NCI-H510A treated with DMSO at 0.1 percent for 48 hours (cell line): ENCODE measurements around the gene EIF2AK2.
A peak's percentile ranks its signal among the peaks of the same experiment; 100 is the strongest.

Source experiments
- DNase-seq: peaks from one replicate; lab custom pipeline; 2025; lab: John Stamatoyannopoulos, UW

Gene EIF2AK2

GRCh38 chr2:37100054-37100453 lies 56.7 kb downstream of the EIF2AK2 start:
- DNase-seq = no peak

DNA sequence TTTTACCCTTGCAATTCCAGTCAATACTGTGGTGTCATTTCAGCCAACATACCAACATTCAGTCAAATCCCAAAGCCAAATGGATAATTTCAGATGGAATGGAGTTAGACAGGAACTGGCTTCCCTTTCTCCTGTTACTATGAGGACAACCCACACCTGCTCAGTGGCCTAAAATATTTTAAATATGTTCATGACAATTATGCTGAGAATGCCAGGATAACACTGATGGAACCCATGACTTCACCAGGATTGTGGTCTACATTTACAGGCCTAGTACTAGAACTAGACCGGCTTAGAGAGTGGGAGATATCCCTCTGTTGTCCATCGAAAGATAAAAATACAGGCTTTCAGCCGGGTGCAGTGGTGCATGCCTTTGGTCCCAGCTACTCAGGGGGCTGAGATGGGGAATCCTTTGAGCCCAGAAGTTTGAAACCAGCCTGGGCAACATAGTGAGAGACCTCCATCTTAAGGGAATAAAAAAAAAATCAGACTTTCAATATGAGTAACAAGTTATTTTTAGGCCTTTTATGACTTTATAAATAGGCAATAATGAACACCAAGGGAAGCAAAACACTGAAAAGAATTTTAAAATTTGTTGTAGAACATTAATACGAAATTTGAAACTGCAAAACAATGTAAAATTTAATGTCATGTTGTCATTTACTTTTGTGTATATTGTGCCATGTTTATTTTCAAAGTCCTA lies 58.2 kb downstream of the EIF2AK2 start:
- no peak for DNase-seq

- no peak for DNase-seq
Measured at GRCh38 chr2:37096568-37096967, 60.2 kb downstream of the EIF2AK2 start.

GRCh38 chr2:37091873-37092272 lies 64.9 kb downstream of the EIF2AK2 start:
- DNase-seq = no peak

DNA sequence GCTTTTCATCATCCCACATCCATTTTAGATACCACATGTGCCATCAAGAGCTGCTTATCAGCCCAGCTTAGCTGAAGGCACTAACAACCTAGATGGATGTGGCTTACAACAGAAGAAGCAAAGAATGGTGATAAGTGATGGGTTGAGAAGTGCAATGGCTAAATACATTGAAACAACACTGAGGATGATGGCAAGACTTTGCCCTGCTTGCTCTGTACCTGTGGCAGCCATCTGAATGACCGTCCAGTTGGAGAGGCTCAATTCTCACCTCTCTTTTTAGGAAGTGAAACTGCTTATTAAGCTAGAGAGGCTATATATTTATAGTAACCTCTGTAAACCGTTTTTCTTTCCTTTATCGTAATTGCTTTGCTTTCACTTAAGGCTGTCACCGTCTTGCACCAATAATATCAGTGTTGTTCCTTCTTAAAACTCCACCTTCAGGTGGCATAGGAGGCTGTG lies 66.7 kb downstream of the EIF2AK2 start:
- no peak for DNase-seq

GRCh38 chr2:37085731-37086147 lies 71.0 kb downstream of the EIF2AK2 start:
- DNase-seq = no peak

DNA sequence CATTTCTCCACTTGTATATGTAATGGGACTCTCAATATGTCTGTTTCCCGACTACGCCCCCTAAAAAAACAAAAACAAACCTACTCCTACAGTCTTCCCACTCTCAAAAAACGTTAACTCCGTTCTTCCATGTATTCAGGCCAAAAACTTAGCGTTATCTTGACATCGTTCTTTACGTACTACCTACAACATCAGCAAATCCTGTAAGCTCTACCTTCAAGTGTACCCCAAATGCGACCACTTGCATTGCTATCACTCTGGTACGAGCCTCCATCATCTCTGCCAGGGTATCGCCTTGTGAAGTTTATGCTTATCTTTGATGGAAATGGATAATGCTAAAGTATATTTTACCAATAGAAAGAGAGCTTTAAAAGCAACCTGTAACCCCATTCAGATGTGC lies 72.0 kb downstream of the EIF2AK2 start:
- no peak for DNase-seq

DNA sequence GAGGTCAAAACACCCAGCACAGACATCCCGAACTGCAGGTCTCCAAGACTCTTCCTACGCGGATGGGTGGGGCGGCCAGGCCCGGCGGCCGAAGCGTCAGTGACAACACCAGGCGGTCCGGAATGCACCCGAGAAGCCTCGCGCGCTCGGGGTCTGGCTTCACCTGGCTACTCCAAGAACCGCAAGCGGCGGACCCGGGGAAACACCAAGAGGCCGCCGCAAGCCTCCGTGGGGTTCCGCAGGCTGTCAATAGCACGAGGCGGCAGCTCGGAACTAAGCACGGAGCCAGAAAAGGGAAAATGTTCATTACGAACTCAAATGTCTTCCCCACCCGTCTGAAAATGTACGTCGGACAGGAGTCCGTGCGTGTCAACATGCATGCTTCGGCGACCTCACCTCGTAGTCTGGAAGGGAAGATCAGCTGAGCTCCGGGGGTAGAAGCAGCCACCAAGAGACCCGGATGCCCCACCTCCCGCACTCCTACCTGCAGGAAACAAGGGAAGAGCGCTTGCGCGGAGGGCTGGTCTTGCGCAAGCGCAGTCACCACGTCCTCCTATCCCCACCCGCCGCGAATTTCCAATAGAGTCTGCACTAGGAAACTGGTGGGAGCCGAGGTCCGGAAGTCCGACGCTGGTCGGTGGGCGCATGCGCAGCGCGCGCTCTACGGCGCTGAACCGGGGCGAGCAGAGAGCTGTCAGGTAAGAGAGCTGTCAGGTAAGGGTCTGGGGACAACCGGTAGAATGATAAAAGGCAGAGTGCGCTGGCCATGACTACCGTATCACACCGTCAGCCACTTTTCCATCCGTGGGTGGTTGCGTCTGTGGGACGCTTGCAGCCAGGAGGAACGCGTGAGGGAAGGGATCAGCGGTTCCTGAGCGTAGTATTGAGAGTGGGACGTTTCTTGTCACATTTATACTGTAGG lies 72.6 kb downstream of the EIF2AK2 start, which contains the start of the genes GPATCH11 and HEATR5B:
Gene GPATCH11, plus strand, starts transcription at position 646 of the 922 bp plus-strand sequence. CDS start 3,864 bp downstream, outside the sequence.
Gene HEATR5B, minus strand, starts transcription at position 500 of the 922 bp plus-strand sequence. CDS start 958 bp downstream, outside the sequence.
- DNase-seq = peak; percentile 97

DNA sequence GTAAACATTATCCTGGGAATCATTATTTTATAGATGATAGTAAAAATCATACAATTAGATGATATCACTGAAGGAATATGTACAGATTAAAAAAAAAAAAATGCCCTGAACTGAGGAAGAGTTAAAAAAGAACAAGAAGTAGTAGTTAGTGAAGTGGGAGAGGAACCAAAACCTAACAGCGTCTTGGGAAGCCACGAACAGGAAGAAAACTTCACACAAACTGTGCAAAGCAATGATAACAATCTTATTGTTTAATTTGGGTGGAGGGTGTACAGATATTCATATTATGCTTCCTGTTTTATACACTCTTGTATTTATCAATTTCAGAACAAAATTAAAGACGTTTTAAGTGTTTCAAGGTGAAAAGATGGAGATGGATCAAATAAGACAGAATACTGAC lies 76.1 kb downstream of the EIF2AK2 start:
- no peak for DNase-seq

GRCh38 chr2:37080266-37080665 lies 76.5 kb downstream of the EIF2AK2 start:
- no peak for DNase-seq

DNA sequence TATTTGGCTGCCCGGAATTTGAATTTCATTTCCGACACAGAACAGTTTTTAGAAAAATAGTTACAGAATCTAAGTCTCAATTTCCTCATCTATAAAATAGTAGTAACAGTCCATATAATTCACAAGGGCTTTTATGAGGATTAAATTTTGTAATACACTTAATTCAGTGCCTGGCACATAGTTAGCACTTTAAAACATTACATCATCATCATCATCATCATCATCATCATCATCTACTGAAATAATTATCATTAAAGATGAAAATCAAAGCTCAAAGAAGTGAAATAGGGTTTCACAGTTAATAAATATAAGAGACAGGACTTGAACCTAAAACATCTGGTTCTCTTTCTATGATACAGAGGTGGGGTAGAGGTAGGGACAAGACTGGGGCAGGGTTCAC lies 85.8 kb downstream of the EIF2AK2 start:
- no peak for DNase-seq

- no peak for DNase-seq
Measured at GRCh38 chr2:37068686-37069085, 88.1 kb downstream of the EIF2AK2 start.

- no peak for DNase-seq
Measured at GRCh38 chr2:37061776-37062175, 95.0 kb downstream of the EIF2AK2 start.

DNA sequence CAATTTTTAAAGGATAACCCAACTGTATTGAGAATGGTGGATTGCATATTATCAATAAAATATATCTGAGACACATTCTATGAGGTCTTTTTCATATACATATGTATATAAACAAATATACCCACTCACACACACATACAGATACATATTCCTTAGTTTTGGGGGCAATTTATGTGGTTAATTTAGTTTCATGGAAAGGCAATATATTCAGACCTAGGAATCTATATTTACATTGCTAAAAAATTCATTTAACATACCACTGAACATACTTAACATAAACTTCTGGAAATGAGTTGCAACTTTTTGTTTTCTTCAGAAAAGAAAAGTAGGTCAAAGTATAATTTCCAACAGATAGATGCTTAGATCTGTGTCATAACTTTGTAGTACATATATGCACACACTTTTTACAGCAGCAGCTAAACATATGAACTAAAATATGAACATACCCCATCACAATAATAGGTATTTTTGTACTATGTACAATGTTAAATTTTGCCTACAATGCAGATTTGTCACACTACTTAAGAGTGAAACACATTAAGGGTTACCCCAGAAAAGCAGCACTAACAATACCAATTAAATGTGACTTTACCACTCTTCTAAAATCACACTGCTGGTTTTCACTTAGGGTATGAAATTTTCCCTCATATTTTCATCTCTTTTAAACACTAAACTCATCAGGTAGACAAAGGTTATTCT lies 95.6 kb downstream of the EIF2AK2 start:
- DNase-seq = no peak

- DNase-seq = no peak
Measured at GRCh38 chr2:37060446-37060845, 96.3 kb downstream of the EIF2AK2 start.

DNA sequence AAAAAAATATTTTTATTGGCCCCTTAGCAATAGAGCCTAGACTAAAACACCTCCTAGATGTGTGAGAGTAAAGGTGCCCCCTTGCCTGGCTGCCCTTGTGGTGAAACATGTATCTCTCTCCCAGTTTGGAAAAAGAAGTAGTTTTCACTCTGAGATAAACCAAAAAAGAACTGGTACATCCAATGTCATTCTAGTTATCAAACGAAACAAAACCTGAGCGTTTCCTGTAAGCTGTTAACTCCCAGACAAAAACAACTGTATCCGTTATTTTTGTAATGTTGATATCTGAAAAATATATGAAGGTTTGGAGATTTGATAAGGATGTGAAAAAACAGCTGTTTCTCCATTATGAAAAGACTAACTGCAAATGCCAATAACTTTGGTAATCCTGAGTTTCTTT lies 96.9 kb downstream of the EIF2AK2 start:
- no peak for DNase-seq

GRCh38 chr2:37052600-37053332 lies 104.0 kb downstream of the EIF2AK2 start:
- DNase-seq = no peak
